GM18519 (cell line): ENCODE measurements around the gene ZDHHC1.

Experiments used
- ATAC-seq: cut with Tn5 transposase; IDR thresholded peaks from one replicate; pipeline ENCODE4 v1.9.1; 2021; ENCODE audit warnings: mild to moderate bottlenecking, moderate library complexity; ENCODE audit not compliant: unreplicated experiment, low FRiP score

The ZDHHC1 gene

GRCh38 chr16:67396159-67397035, 19.9 kb downstream of the ZDHHC1 start:
- no peak for ATAC-seq

GRCh38 chr16:67395458-67396158, 20.7 kb downstream of the ZDHHC1 start:
- ATAC-seq: no peak

GRCh38 chr16:67395105-67395457, 21.2 kb downstream of the ZDHHC1 start:
- ATAC-seq: no peak

GRCh38 chr16:67394155-67395104, 21.8 kb downstream of the ZDHHC1 start:
- ATAC-seq: no peak

- ATAC-seq: no peak
Observed at GRCh38 chr16:67393788-67394154, 22.5 kb downstream of the ZDHHC1 start.

GRCh38 chr16:67393111-67393787, 23.0 kb downstream of the ZDHHC1 start, which contains the start of gene TPPP3:
Gene TPPP3 (minus strand): TSS chr16:67393498. CDS start chr16:67391111, 2,387 bp downstream.
- no peak for ATAC-seq

GRCh38 chr16:67392301-67393059, 23.8 kb downstream of the ZDHHC1 start:
- no peak for ATAC-seq

- no peak for ATAC-seq
Observed at GRCh38 chr16:67391424-67392300, 24.6 kb downstream of the ZDHHC1 start.

- no peak for ATAC-seq
Observed at GRCh38 chr16:67390816-67391423, 25.4 kb downstream of the ZDHHC1 start.

- ATAC-seq: no peak
Observed at GRCh38 chr16:67389911-67390815, 26.1 kb downstream of the ZDHHC1 start.

- no peak for ATAC-seq
Observed at GRCh38 chr16:67388591-67388990, 27.7 kb downstream of the ZDHHC1 start.

- no peak for ATAC-seq
Observed at GRCh38 chr16:67388191-67388590, 28.1 kb downstream of the ZDHHC1 start.

- no peak for ATAC-seq
Observed at GRCh38 chr16:67387479-67388079, 28.7 kb downstream of the ZDHHC1 start.

- no peak for ATAC-seq
Observed at GRCh38 chr16:67386861-67387455, 29.3 kb downstream of the ZDHHC1 start.

- no peak for ATAC-seq
Observed at GRCh38 chr16:67384778-67385510, 31.3 kb downstream of the ZDHHC1 start.

- no peak for ATAC-seq
Observed at GRCh38 chr16:67383284-67383683, 33.0 kb downstream of the ZDHHC1 start.
